Measurements from ENCODE around the gene AR. TPM values are rescaled to one million over a fixed set of nuclear protein-coding genes. Genes with fewer than 3 reads are reported as not detected.

The AR gene
- total and polyA plus RNA-seq, 2 donors (not counting 1 experiment from before 2014, with no cell fraction given), result not detected

- no peaks in the 10 kb centered on the region for H3K4me1 Mint-ChIP-seq
- Histone ChIP-seq H3K9ac (ENCODE audit: low read length) (no peak overlapping the region), H2AFZ (ENCODE audit: insufficient read depth, low read depth, low read length, poor library complexity, severe bottlenecking) (no peak overlapping the region), H4K20me1 (ENCODE audit: control insufficient read depth, insufficient read depth, low read length, poor library complexity, severe bottlenecking) (no peaks in the 10 kb centered on the region), H3K27me3 (replicated peaks in 1 of 4; ENCODE audit: control extremely low read depth in 1 of 4, control insufficient read depth in 3 of 4, insufficient read depth in 4 of 4, low read length in 3 of 4) (no peaks in the 10 kb centered on the region), H3K36me3 (replicated peaks in 1 of 2; ENCODE audit: control extremely low read depth in 1 of 2, control insufficient read depth in 1 of 2, extremely low read depth in 1 of 2, insufficient read depth in 2 of 2, low read length in 1 of 2) (no peaks in the 10 kb centered on the region), H3K4me2 (replicated peaks; ENCODE audit: low read depth, low read length, poor library complexity, severe bottlenecking) (no peak overlapping the region), H3K4me3 (ENCODE audit: control extremely low read depth in 1 of 5, extremely low read depth in 1 of 5, insufficient read depth in 1 of 5, low read depth in 2 of 5, low read length in 4 of 5) (no peak overlapping the region), H3K27ac (ENCODE audit: low read length in 2 of 2) (no peak overlapping the region), H3K4me1 (ENCODE audit: control insufficient read depth in 2 of 2, insufficient read depth in 2 of 2, low read length in 2 of 2) (no peaks in the 10 kb centered on the region), H3K79me2 (ENCODE audit: control insufficient read depth, insufficient read depth, low read length) (no peaks in the 10 kb centered on the region), H3K9me3 (ENCODE audit: control extremely low read depth in 1 of 3, control insufficient read depth in 2 of 3, insufficient read depth in 1 of 3, low read length in 2 of 3) (no peaks in the 10 kb centered on the region)
- H3K9me3 Mint-ChIP-seq (ENCODE audit: insufficient read depth), result no peaks in the 10 kb centered on the region
- H3K27me3 Mint-ChIP-seq, result no peaks in the 10 kb centered on the region
- H3K4me3 Mint-ChIP-seq, result no peak overlapping the region
- intact Hi-C loops (cut with micrococcal nuclease), result no loop called here
- no peak for ATAC-seq (ENCODE audit: low read depth)
- ChIA-PET CTCF (no interaction called here), POLR2A (no interaction called here)
- no peak for TF ChIP-seq EZH2 (IDR thresholded peaks at IDR 0.05; ENCODE audit: borderline replicate concordance, insufficient read depth, low read depth, low read length, poor library complexity, severe bottlenecking)
- TF ChIP-seq CTCF (IDR thresholded peaks at IDR 0.05), result no peak
- 100% methylated on average over 2 of the region's 2 CpGs for WGBS (ENCODE audit: insufficient coverage)
- no peak for DNase-seq
- no peak overlapping the region for H3K27ac Mint-ChIP-seq
Observed at GRCh38 chrX:67622053-67622585, 78.3 kb downstream of the AR start.

DNA sequence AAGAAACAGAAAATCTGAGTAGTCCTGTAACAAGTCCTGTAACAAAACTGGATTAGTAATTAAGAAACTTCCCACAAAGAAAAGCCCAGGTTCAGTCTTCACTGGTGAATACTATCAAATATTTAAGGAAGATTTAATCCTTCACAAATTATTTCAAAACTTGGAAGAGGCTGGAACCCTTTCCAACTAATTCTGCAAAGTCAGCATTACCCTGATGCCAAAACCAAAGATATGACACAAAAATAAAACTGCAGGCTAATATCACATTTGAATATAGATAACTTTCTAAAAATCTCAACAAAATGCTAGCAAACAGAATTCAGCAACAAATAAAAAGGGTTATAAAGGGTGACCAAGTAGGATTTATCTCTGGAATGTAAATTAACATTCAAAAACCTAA, 80.5 kb downstream of the AR start:
- no peak overlapping the region for H2AFZ ChIP-seq (ENCODE audit: insufficient read depth, low read depth, low read length, poor library complexity, severe bottlenecking)
- H3K4me1 Mint-ChIP-seq, result no peaks in the 10 kb centered on the region
- no peaks in the 10 kb centered on the region for H3K79me2 ChIP-seq (ENCODE audit: control insufficient read depth, insufficient read depth, low read length)
- ATAC-seq (ENCODE audit: low read depth) (no peak), DNase-seq (no peak)
- H3K4me3 Mint-ChIP-seq, result no peak overlapping the region
- no peaks in the 10 kb centered on the region for H3K4me1 ChIP-seq (ENCODE audit: control insufficient read depth in 2 of 2, insufficient read depth in 2 of 2, low read length in 2 of 2)
- H3K9ac ChIP-seq (ENCODE audit: low read length), result no peak overlapping the region
- ChIA-PET POLR2A (no interaction called here), CTCF (no interaction called here)
- no peaks in the 10 kb centered on the region for H3K9me3 Mint-ChIP-seq (ENCODE audit: insufficient read depth)
- H4K20me1 ChIP-seq (ENCODE audit: control insufficient read depth, insufficient read depth, low read length, poor library complexity, severe bottlenecking), result no peaks in the 10 kb centered on the region
- H3K27me3 ChIP-seq (replicated peaks in 1 of 4; ENCODE audit: control extremely low read depth in 1 of 4, control insufficient read depth in 3 of 4, insufficient read depth in 4 of 4, low read length in 3 of 4), result no peaks in the 10 kb centered on the region
- H3K4me3 ChIP-seq (ENCODE audit: control extremely low read depth in 1 of 5, extremely low read depth in 1 of 5, insufficient read depth in 1 of 5, low read depth in 2 of 5, low read length in 4 of 5), result no peak overlapping the region
- H3K27ac ChIP-seq (ENCODE audit: low read length in 2 of 2), result no peak overlapping the region
- intact Hi-C loops (cut with micrococcal nuclease), result no loop called here
- TF ChIP-seq CTCF (IDR thresholded peaks at IDR 0.05), result no peak
- no peak for TF ChIP-seq EZH2 (IDR thresholded peaks at IDR 0.05; ENCODE audit: borderline replicate concordance, insufficient read depth, low read depth, low read length, poor library complexity, severe bottlenecking)
- no peak overlapping the region for H3K4me2 ChIP-seq (replicated peaks; ENCODE audit: low read depth, low read length, poor library complexity, severe bottlenecking)
- H3K36me3 ChIP-seq (replicated peaks in 1 of 2; ENCODE audit: control extremely low read depth in 1 of 2, control insufficient read depth in 1 of 2, extremely low read depth in 1 of 2, insufficient read depth in 2 of 2, low read length in 1 of 2), result no peaks in the 10 kb centered on the region
- no peaks in the 10 kb centered on the region for H3K27me3 Mint-ChIP-seq
- no peak overlapping the region for H3K27ac Mint-ChIP-seq
- H3K9me3 ChIP-seq (ENCODE audit: control extremely low read depth in 1 of 3, control insufficient read depth in 2 of 3, insufficient read depth in 1 of 3, low read length in 2 of 3), result no peaks in the 10 kb centered on the region

All from B cell (primary cell).